Activated CD4-positive, alpha-beta memory T cell treated with anti-CD3 and anti-CD28 coated beads for 36 hours (primary cell): ENCODE data around the gene IAH1. TPM values are rescaled to one million over a fixed set of nuclear protein-coding genes. Genes with fewer than 3 reads are reported as not detected.
"Not testable (repeated sequence)": the region's sequence is repeated elsewhere in the genome, so short reads cannot be mapped to it uniquely, and the experiment has no call there.

ENCODE experiments used
- CTCF ChIA-PET: fragments of 350-600 bp; sonication (Branson Sonifier 250); formaldehyde crosslinking; loops from one replicate; lab custom pipeline; 2021; ENCODE audit warnings: antibody characterized with exemption, inconsistent platforms; lab: Charles Lee
- POLR2A ChIA-PET: fragments of 350-600 bp; sonication (Branson Sonifier 250); formaldehyde crosslinking; loops from one replicate; lab custom pipeline; 2021; ENCODE audit warnings: antibody characterized with exemption; lab: Charles Lee
- DNase-seq: peaks from one replicate; pipeline ENCODE4 v3.0.0-alpha.2; 2020
- H3K27ac Mint-ChIP-seq: one replicate; pipeline ENCODE4 v1.8.0; 2021; ENCODE audit warnings: mixed read lengths
- H3K27me3 Mint-ChIP-seq: one replicate; pipeline ENCODE4 v1.8.0; 2021; ENCODE audit warnings: mixed read lengths
- H3K36me3 Mint-ChIP-seq: one replicate; pipeline ENCODE4 v1.8.0; 2021; ENCODE audit warnings: mixed read lengths
- H3K4me1 Mint-ChIP-seq: one replicate; pipeline ENCODE4 v1.8.0; 2021; ENCODE audit warnings: low read depth, mixed read lengths
- H3K4me3 Mint-ChIP-seq: one replicate; pipeline ENCODE4 v1.8.0; 2021; ENCODE audit warnings: mild to moderate bottlenecking, mixed read lengths
- H3K9me3 Mint-ChIP-seq: one replicate; pipeline ENCODE4 v1.8.0; 2021; ENCODE audit warnings: mixed read lengths
- intact Hi-C: fragments of 100-400 bp; cut with micrococcal nuclease; formaldehyde crosslinking; loops from one replicate; pipeline ENCODE4 v1.15.1; 2023
- total RNA-seq, 2 experiments: library from RNA; stranded (reverse); gene quantifications; one replicate each; pipeline ENCODE4 v1.2.3, GENCODE V29; 2021

IAH1 gene
- total RNA-seq, 2 experiments from 2014 or later, result 83.3 to 87.1 TPM

- Mint-ChIP-seq H3K9me3 (no peaks in the 10 kb centered on the region), H3K4me3 (no peak overlapping the region), H3K27me3 (no peaks in the 10 kb centered on the region), H3K4me1 (no peaks in the 10 kb centered on the region), H3K36me3 (peaks cover 24% of the 10 kb centered on the region), H3K27ac (no peak overlapping the region)
- CTCF ChIA-PET, result interaction anchor here (1.0 kb wide), 1 partner anchor 9 kb away, joined by 4 read pairs; no protein-coding TSS in a partner anchor
- intact Hi-C loops, result no loop called here
- no peak for DNase-seq
- POLR2A ChIA-PET, result no interaction called here
Observed at GRCh38 chr2:9508931-9509330, 34.6 kb downstream of the IAH1 start.

GRCh38 chr2:9513946-9514345, 39.6 kb downstream of the IAH1 start:
- H3K27me3 Mint-ChIP-seq, H3K4me3 Mint-ChIP-seq, H3K4me1 Mint-ChIP-seq, H3K27ac Mint-ChIP-seq, H3K9me3 Mint-ChIP-seq, DNase-seq, CTCF ChIA-PET, intact Hi-C loops: not testable (repeated sequence)
- POLR2A ChIA-PET, result interaction anchor here (0.6 kb wide), 1 partner anchor 9 kb away, joined by 4 read pairs; no protein-coding TSS in a partner anchor
- peaks cover 30% of the 10 kb centered on the region for H3K36me3 Mint-ChIP-seq

GRCh38 chr2:9517118-9517782, 42.9 kb downstream of the IAH1 start:
- Mint-ChIP-seq H3K4me1 (peaks cover 3% of the 10 kb centered on the region), H3K27ac (no peak overlapping the region), H3K36me3 (peaks cover 38% of the 10 kb centered on the region), H3K9me3 (no peaks in the 10 kb centered on the region), H3K27me3 (no peaks in the 10 kb centered on the region), H3K4me3 (no peak overlapping the region)
- DNase-seq, result no peak
- ChIA-PET POLR2A (interaction anchor here (0.8 kb wide), 1 partner anchor 27 kb away, joined by 3 read pairs; no protein-coding TSS in a partner anchor), CTCF (interaction anchor here (0.6 to 1.3 kb wide), 2 partner anchors 8 to 468 kb away, joined by 3 to 4 read pairs; no protein-coding TSS in a partner anchor)
- intact Hi-C loops, result no loop called here

DNA sequence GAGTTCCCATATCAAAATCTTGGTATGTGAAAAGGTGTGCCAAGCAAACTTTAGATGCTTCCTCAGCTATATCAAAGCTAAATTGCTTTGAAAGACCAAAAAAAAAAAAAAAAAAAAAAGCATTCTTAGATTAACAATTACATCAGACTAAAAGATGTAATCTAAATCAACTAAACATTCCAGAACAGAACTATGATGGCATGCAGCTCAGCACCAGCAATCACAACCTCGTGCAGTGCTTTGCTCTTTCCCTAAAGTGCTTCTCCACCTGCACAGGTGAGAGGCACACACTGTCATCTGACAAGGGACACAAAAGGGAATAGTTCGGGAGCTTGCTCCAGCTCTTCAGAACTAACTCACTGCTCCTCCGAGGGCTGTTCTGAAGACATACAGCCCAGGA, 43.8 kb downstream of the IAH1 start:
- ChIA-PET POLR2A (interaction anchor here (0.7 to 0.8 kb wide), 2 partner anchors 28 to 38 kb away, joined by 3 read pairs; no protein-coding TSS in a partner anchor), CTCF (interaction anchor here (1.3 kb wide), 1 partner anchor 9 kb away, joined by 4 read pairs; no protein-coding TSS in a partner anchor)
- Mint-ChIP-seq H3K4me3 (no peak overlapping the region), H3K4me1 (peaks cover 3% of the 10 kb centered on the region), H3K36me3 (peaks cover 38% of the 10 kb centered on the region), H3K27me3 (no peaks in the 10 kb centered on the region), H3K27ac (no peak overlapping the region), H3K9me3 (no peaks in the 10 kb centered on the region)
- DNase-seq, result no peak
- intact Hi-C loops, result no loop called here

DNA sequence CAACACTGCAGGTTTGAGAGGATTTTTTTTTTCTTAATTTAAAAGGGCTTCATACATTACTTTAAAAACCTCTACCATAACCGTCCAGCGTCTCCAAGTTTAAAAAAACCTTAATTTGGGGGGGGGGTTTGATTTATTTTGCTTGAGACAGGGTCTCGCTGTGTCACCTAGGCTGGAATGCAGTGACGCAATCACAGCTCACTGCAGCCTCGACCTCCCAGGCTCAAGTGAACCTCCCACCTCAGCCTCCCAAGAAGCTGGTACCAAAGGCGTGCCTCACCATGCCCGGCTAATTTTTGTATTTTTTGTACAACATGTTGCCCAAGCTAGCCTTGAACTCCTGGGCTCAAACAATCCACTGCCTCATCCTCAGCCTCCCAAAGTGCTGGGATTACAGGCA, 44.4 kb downstream of the IAH1 start:
- CTCF ChIA-PET, result no interaction called here
- no peaks in the 10 kb centered on the region for H3K9me3 Mint-ChIP-seq
- H3K27ac Mint-ChIP-seq, result no peak overlapping the region
- POLR2A ChIA-PET, result interaction anchor here (0.7 kb wide), 1 partner anchor 37 kb away, joined by 3 read pairs; no protein-coding TSS in a partner anchor
- no peak for DNase-seq
- intact Hi-C loops, result no loop called here
- H3K4me3 Mint-ChIP-seq, result no peak overlapping the region
- H3K4me1 Mint-ChIP-seq, result peaks cover 3% of the 10 kb centered on the region
- no peaks in the 10 kb centered on the region for H3K27me3 Mint-ChIP-seq
- peaks cover 37% of the 10 kb centered on the region for H3K36me3 Mint-ChIP-seq

DNA sequence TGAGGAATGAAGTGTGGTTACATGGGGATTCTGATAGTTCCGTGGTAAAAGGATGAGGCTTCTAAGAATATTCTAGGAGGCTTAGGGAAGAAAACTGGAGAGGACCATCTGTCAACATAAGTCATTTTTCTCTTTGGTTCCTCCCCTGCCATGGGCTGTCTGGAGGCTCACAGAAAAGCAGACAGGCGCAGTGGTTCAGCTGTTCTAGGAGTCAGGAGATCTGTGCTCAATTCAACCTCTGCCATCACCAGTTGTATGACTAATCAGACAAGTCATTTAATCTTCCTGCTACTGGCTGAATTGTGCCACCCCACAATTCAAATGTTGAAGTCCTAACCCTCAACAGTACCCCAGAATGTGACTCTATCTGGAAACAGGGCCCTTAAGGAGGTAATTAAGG, 44.9 kb downstream of the IAH1 start:
- peaks cover 37% of the 10 kb centered on the region for H3K36me3 Mint-ChIP-seq
- peak overlapping the region; percentile 56 for H3K27ac Mint-ChIP-seq
- CTCF ChIA-PET, result no interaction called here

DNA sequence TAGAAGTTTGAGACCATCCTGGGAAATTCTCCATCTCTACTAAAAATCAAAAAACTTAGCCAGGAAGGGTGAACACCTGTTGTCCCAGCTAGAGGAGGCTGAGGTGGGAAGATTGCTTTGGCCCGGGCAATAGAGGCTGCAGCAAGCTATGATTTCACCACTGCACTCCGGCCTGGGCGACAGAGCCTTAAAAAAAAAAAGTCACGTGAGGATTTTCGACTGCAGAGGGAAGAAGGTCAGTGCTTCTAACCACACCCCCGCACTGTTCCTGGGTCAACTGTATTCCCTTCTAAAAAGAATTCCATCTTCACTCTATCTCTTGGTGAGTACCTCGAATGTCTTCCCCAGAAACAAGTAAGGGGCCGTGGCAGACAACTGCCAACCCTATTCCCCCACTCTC, 49.9 kb downstream of the IAH1 start:
- Mint-ChIP-seq H3K4me1 (peaks cover 3% of the 10 kb centered on the region), H3K27ac (no peak overlapping the region), H3K36me3 (peaks cover 46% of the 10 kb centered on the region), H3K27me3 (no peaks in the 10 kb centered on the region), H3K9me3 (no peaks in the 10 kb centered on the region), H3K4me3 (no peak overlapping the region)
- ChIA-PET CTCF (no interaction called here), POLR2A (no interaction called here)
- intact Hi-C loops, result no loop called here
- DNase-seq, result no peak

More for the DNA sequence above, 44.9 kb downstream of the IAH1 start:
- Mint-ChIP-seq H3K4me1 (peaks cover 3% of the 10 kb centered on the region), H3K4me3 (no peak overlapping the region), H3K27me3 (no peaks in the 10 kb centered on the region), H3K9me3 (no peaks in the 10 kb centered on the region)
- POLR2A ChIA-PET, result no interaction called here
- intact Hi-C loops, result no loop called here
- no peak for DNase-seq

DNA sequence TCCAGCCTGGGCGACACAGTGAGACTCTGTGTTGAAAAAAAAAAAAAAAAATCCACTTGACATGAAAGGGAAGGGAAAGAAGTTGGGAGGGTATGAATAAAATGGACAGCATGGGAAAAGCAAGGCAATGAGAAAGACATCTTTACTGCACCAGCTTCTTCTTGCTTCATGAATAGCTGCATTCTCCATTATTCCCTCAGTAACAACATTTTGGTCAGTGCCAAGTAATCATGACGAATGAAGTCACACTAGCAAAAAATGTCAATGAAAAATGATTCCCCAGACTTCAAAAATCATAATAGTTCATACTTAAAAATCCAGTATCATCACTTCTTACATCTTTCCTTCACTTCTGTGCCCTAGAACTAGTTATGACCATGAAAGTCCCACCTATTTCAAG, 50.9 kb downstream of the IAH1 start:
- POLR2A ChIA-PET, result no interaction called here
- no peaks in the 10 kb centered on the region for H3K27me3 Mint-ChIP-seq
- peaks cover 43% of the 10 kb centered on the region for H3K36me3 Mint-ChIP-seq
- H3K4me1 Mint-ChIP-seq, result no peaks in the 10 kb centered on the region
- intact Hi-C loops, result no loop called here
- no peak overlapping the region for H3K4me3 Mint-ChIP-seq
- no peaks in the 10 kb centered on the region for H3K9me3 Mint-ChIP-seq
- H3K27ac Mint-ChIP-seq, result no peak overlapping the region
- no peak for DNase-seq
- CTCF ChIA-PET, result no interaction called here

- intact Hi-C loops, result no loop called here
- Mint-ChIP-seq H3K27ac (no peak overlapping the region), H3K4me3 (no peak overlapping the region), H3K4me1 (no peaks in the 10 kb centered on the region), H3K36me3 (peaks cover 32% of the 10 kb centered on the region), H3K9me3 (no peaks in the 10 kb centered on the region), H3K27me3 (no peaks in the 10 kb centered on the region)
- DNase-seq, result no peak
- ChIA-PET CTCF (no interaction called here), POLR2A (no interaction called here)
Observed at GRCh38 chr2:9527995-9528787, 53.8 kb downstream of the IAH1 start.

DNA sequence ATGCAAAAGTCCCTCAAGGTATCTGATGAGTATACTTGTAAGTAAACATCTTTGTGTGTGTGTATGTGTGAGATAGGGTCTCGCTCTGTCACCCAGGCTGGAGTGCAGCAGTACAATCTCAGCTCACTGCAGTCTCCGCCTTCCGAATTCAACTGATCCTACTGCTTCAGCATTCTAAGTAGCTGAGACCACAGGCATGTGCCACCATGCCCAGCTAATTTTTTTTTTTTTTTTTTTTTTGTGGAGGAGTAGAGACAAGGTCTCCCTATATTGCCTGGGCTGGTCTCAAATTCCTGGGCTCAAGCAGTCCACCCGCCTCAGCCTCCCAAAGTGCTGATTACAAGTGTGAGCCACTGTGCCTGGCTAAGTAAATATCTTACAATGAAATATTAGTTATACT, 58.1 kb downstream of the IAH1 start:
- intact Hi-C loops, result no loop called here
- Mint-ChIP-seq H3K4me3 (no peak overlapping the region), H3K4me1 (peaks cover 5% of the 10 kb centered on the region), H3K36me3 (peaks cover 22% of the 10 kb centered on the region), H3K27me3 (no peaks in the 10 kb centered on the region), H3K9me3 (no peaks in the 10 kb centered on the region), H3K27ac (no peak overlapping the region)
- POLR2A ChIA-PET, result no interaction called here
- DNase-seq, result no peak
- CTCF ChIA-PET, result no interaction called here

GRCh38 chr2:9533663-9534062, 59.3 kb downstream of the IAH1 start:
- no peaks in the 10 kb centered on the region for H3K9me3 Mint-ChIP-seq
- H3K27me3 Mint-ChIP-seq, result no peaks in the 10 kb centered on the region
- no peak overlapping the region for H3K27ac Mint-ChIP-seq
- no peak overlapping the region for H3K4me3 Mint-ChIP-seq
- DNase-seq, result no peak
- intact Hi-C loops, result no loop called here
- POLR2A ChIA-PET, result interaction anchor here (0.7 kb wide), 1 partner anchor 121 kb away, joined by 3 read pairs; no protein-coding TSS in a partner anchor
- CTCF ChIA-PET, result no interaction called here
- H3K4me1 Mint-ChIP-seq, result peaks cover 11% of the 10 kb centered on the region
- H3K36me3 Mint-ChIP-seq, result peaks cover 18% of the 10 kb centered on the region

GRCh38 chr2:9535177-9535576, 60.8 kb downstream of the IAH1 start:
- Mint-ChIP-seq H3K27me3 (no peaks in the 10 kb centered on the region), H3K4me3 (no peak overlapping the region), H3K27ac (no peak overlapping the region), H3K9me3 (no peaks in the 10 kb centered on the region), H3K36me3 (peaks cover 12% of the 10 kb centered on the region), H3K4me1 (peaks cover 16% of the 10 kb centered on the region)
- POLR2A ChIA-PET, result no interaction called here
- CTCF ChIA-PET, result no interaction called here
- intact Hi-C loops, result no loop called here
- DNase-seq, result no peak
